BE2C (cell line): ENCODE data around the gene CIDEC.
"Not testable (repeated sequence)": the region's sequence is repeated elsewhere in the genome, so short reads cannot be mapped to it uniquely, and the experiment has no call there.

Experiments used
- DNase-seq: peaks from one replicate; pipeline ENCODE4 v3.0.0-alpha.2; 2020
- H3K27me3 ChIP-seq: fragments of 250-450 bp; sonication (Bioruptor Pico); 2 replicates; pipeline ENCODE4 v1.5.1; 2020; ENCODE audit warnings: mild to moderate bottlenecking
- H3K36me3 ChIP-seq: fragments of 250-450 bp; sonication (Bioruptor Pico); 2 replicates; pipeline ENCODE4 v1.5.1; 2020; ENCODE audit warnings: mild to moderate bottlenecking
- H3K4me1 ChIP-seq: fragments of 250-450 bp; sonication (Bioruptor Pico); 2 replicates; pipeline ENCODE4 v1.5.1; 2020
- H3K4me3 ChIP-seq: 2 replicates; pipeline ENCODE4 v1.5.1; 2011; ENCODE audit warnings: low read depth, low read length
- H3K9me3 ChIP-seq: fragments of 250-450 bp; sonication (Bioruptor Pico); 2 replicates; pipeline ENCODE4 v1.5.1; 2020
- CTCF ChIP-seq: IDR thresholded peaks from 2 replicates; pipeline ENCODE4 v1.5.1; 2012; ENCODE audit warnings: mild to moderate bottlenecking, low read depth, low read length

The CIDEC gene

GRCh38 chr3:9897408-9898372, 17.6 kb upstream of the CIDEC start:
- Histone ChIP-seq H3K27me3 (no peaks in the 10 kb centered on the region), H3K9me3 (no peaks in the 10 kb centered on the region), H3K4me1 (no peaks in the 10 kb centered on the region), H3K4me3 (no peak overlapping the region), H3K36me3 (peaks cover 11% of the 10 kb centered on the region)
- no peak for TF ChIP-seq CTCF
- no peak for DNase-seq

- not testable (repeated sequence) for H3K4me1 ChIP-seq, DNase-seq, H3K27me3 ChIP-seq, H3K9me3 ChIP-seq, H3K4me3 ChIP-seq
- H3K36me3 ChIP-seq: peaks cover 13% of the 10 kb centered on the region
Measured at GRCh38 chr3:9896755-9897407, 16.8 kb upstream of the CIDEC start.

- H3K4me3 ChIP-seq, DNase-seq, H3K27me3 ChIP-seq, H3K4me1 ChIP-seq, H3K9me3 ChIP-seq: not testable (repeated sequence)
- H3K36me3 ChIP-seq: peaks cover 13% of the 10 kb centered on the region
Measured at GRCh38 chr3:9895715-9896114, 15.7 kb upstream of the CIDEC start.

- no peak overlapping the region for H3K4me3 ChIP-seq
- H3K4me1 ChIP-seq: no peaks in the 10 kb centered on the region
- H3K27me3 ChIP-seq: no peaks in the 10 kb centered on the region
- TF ChIP-seq CTCF: no peak
- H3K36me3 ChIP-seq: peaks cover 13% of the 10 kb centered on the region
- DNase-seq: no peak
- H3K9me3 ChIP-seq: no peaks in the 10 kb centered on the region
Measured at GRCh38 chr3:9893739-9894138, 13.7 kb upstream of the CIDEC start.

GRCh38 chr3:9891072-9891622, 11.1 kb upstream of the CIDEC start:
- H3K27me3 ChIP-seq: no peaks in the 10 kb centered on the region
- H3K4me3 ChIP-seq: peak overlapping the region; percentile 58
- H3K36me3 ChIP-seq: peaks cover 13% of the 10 kb centered on the region
- no peaks in the 10 kb centered on the region for H3K4me1 ChIP-seq
- no peak for TF ChIP-seq CTCF
- no peak for DNase-seq
- no peaks in the 10 kb centered on the region for H3K9me3 ChIP-seq

GRCh38 chr3:9890249-9891071, 10.4 kb upstream of the CIDEC start, which contains the start of gene JAGN1:
Gene JAGN1, plus strand, starts transcription at chr3:9890610. Its CDS starts 113 bp downstream, at chr3:9890723.
- H3K4me3 ChIP-seq: peak within 1 kb of the TSS; percentile 58
- H3K4me1 ChIP-seq: no peaks in the 10 kb centered on the region
- no peaks in the 10 kb centered on the region for H3K27me3 ChIP-seq
- DNase-seq: peak; percentile 80
- TF ChIP-seq CTCF: no peak
- H3K9me3 ChIP-seq: no peaks in the 10 kb centered on the region
- H3K36me3 ChIP-seq: peaks cover 13% of the 10 kb centered on the region
